Measurements from ENCODE around the gene NPLOC4.

Gene NPLOC4

GRCh38 chr17:81673561-81674258 is 36.8 kb upstream of the NPLOC4 start:
- TF ChIP-seq POLR2A (IDR thresholded peaks at IDR 0.05; ENCODE audit: low read depth, low read length) (no peak), POLR2AphosphoS5 (IDR thresholded peaks at IDR 0.05; ENCODE audit: low read depth, low read length) (no peak), TAF1 (IDR thresholded peaks at IDR 0.05; ENCODE audit: borderline replicate concordance, low read depth, low read length) (no peak)
- no peak for DNase-seq (ENCODE audit: insufficient read length)
- FAIRE-seq: no peak

GRCh38 chr17:81672954-81673353 is 36.0 kb upstream of the NPLOC4 start:
- TF ChIP-seq TAF1 (IDR thresholded peaks at IDR 0.05; ENCODE audit: borderline replicate concordance, low read depth, low read length) (no peak), POLR2AphosphoS5 (IDR thresholded peaks at IDR 0.05; ENCODE audit: low read depth, low read length) (no peak), POLR2A (IDR thresholded peaks at IDR 0.05; ENCODE audit: low read depth, low read length) (no peak)
- FAIRE-seq (no peak), DNase-seq (ENCODE audit: insufficient read length) (no peak)

DNA sequence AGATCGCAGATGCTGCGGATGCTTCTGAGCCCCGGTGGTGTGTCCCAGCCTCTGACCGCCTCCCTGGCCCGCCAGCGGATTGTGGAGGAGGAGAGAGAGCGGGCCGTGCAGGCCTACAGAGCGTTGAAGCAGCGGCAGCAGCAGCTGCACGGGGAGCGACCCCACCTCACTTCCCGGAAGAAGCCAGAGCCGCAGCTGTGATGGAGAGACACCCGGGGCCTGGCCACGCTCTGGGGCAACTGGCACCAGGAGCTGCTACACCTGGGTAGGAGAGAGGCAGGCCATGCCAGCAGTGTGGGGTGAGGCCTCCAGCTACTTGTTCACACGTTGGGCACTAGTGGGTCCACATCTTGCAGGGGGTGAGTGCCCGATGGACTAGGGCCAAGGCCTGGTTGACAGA is 35.6 kb upstream of the NPLOC4 start:
- no peak for FAIRE-seq
- TF ChIP-seq POLR2AphosphoS5 (IDR thresholded peaks at IDR 0.05; ENCODE audit: low read depth, low read length): no peak
- no peak for TF ChIP-seq POLR2A (IDR thresholded peaks at IDR 0.05; ENCODE audit: low read depth, low read length)
- TF ChIP-seq TAF1 (IDR thresholded peaks at IDR 0.05; ENCODE audit: borderline replicate concordance, low read depth, low read length): no peak
- no peak for DNase-seq (ENCODE audit: insufficient read length)

- TF ChIP-seq POLR2AphosphoS5 (IDR thresholded peaks at IDR 0.05; ENCODE audit: low read depth, low read length): no peak
- no peak for TF ChIP-seq POLR2A (IDR thresholded peaks at IDR 0.05; ENCODE audit: low read depth, low read length)
- TF ChIP-seq TAF1 (IDR thresholded peaks at IDR 0.05; ENCODE audit: borderline replicate concordance, low read depth, low read length): no peak
- FAIRE-seq (no peak), DNase-seq (ENCODE audit: insufficient read length) (no peak)
These were observed 30.8 kb upstream of the NPLOC4 start for GRCh38 chr17:81667754-81668153.

- FAIRE-seq (peak; percentile 94), DNase-seq (ENCODE audit: insufficient read length) (peak; percentile 99)
- TF ChIP-seq POLR2A (IDR thresholded peaks at IDR 0.05; ENCODE audit: low read depth, low read length) (peak; percentile 98), TAF1 (IDR thresholded peaks at IDR 0.05; ENCODE audit: borderline replicate concordance, low read depth, low read length) (peak; percentile 94), POLR2AphosphoS5 (IDR thresholded peaks at IDR 0.05; ENCODE audit: low read depth, low read length) (peak; percentile 97)
These were observed 29.7 kb upstream of the NPLOC4 start, which contains the start of the genes CCDC137 and OXLD1 for GRCh38 chr17:81666342-81667191. Gene CCDC137 (plus strand): TSS chr17:81666737. CDS start chr17:81666767, 30 bp downstream. Gene OXLD1 (minus strand): TSS chr17:81666605. CDS start chr17:81666577, 28 bp downstream.

DNA sequence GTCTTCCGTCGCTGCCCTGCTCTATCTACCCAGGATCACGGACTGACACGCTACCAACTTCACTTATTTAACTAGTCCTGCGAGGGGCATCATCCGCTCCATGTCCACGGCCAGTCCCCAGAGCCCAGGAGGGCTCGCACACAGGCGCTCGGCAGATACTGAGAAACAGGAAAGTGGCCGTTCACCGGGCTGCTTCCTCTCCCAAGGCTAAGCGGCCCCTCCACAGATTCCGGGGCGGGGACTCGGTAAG is 29.1 kb upstream of the NPLOC4 start:
- DNase-seq (ENCODE audit: insufficient read length): no peak
- no peak for FAIRE-seq
- TF ChIP-seq POLR2A (IDR thresholded peaks at IDR 0.05; ENCODE audit: low read depth, low read length) (no peak), POLR2AphosphoS5 (IDR thresholded peaks at IDR 0.05; ENCODE audit: low read depth, low read length) (no peak), TAF1 (IDR thresholded peaks at IDR 0.05; ENCODE audit: borderline replicate concordance, low read depth, low read length) (no peak)

DNA sequence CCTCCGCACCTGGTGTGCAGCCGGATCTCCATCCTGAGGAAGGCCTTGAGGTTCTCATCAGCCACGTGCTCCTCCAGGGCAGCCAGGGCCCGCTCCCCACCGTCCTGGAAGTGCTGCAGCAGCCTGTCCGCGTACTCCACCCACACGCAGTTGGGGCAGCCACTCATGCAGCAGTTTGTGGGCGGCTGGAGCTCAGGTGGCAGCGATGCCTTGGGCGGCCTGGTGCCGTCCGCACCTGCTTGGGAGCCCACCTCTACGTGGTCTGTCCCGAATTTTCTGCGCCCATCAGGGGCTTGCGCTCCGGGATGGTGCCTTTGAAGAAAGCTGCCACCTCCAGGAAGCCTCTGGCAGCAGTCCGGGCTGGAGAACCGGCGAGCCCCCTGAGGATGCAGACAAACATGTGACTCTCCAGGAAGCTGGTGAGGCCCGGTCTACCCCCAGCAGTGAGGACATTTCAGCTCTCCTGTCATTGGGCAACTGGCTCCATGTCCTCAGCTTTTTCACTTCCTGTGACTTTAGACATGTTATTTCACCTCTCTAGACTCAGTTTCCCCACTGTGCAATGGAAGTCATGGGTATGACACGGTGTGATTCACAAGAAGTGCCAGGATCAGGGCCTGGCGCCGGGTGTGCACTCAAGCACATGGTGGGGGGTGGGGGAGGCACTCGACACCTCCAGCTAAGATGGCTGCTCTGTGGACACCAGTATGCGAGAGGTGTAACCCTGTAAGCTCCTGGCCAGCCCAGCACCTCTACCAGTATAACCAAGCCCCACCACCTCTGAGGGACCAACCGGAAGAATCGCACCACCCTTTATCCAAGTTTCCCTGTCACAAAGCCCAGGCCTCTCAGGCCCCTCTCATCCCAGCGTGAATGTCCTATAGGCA is 28.5 kb upstream of the NPLOC4 start:
- FAIRE-seq (peak; percentile 57), DNase-seq (ENCODE audit: insufficient read length) (peak; percentile 65)
- TF ChIP-seq POLR2AphosphoS5 (IDR thresholded peaks at IDR 0.05; ENCODE audit: low read depth, low read length): no peak; the same call in 1 of the 2 replicates
- peak; percentile 53 for TF ChIP-seq POLR2A (IDR thresholded peaks at IDR 0.05; ENCODE audit: low read depth, low read length)

GRCh38 chr17:81664051-81664470 is 27.1 kb upstream of the NPLOC4 start:
- no peak for TF ChIP-seq POLR2A (IDR thresholded peaks at IDR 0.05; ENCODE audit: low read depth, low read length)
- no peak for TF ChIP-seq TAF1 (IDR thresholded peaks at IDR 0.05; ENCODE audit: borderline replicate concordance, low read depth, low read length)
- TF ChIP-seq POLR2AphosphoS5 (IDR thresholded peaks at IDR 0.05; ENCODE audit: low read depth, low read length): 0 out of 2 replicates have a peak, but pooled peaks have one; percentile 15
- DNase-seq (ENCODE audit: insufficient read length) (no peak), FAIRE-seq (no peak)

- DNase-seq (ENCODE audit: insufficient read length) (no peak), FAIRE-seq (no peak)
- TF ChIP-seq POLR2AphosphoS5 (IDR thresholded peaks at IDR 0.05; ENCODE audit: low read depth, low read length): no peak
- TF ChIP-seq TAF1 (IDR thresholded peaks at IDR 0.05; ENCODE audit: borderline replicate concordance, low read depth, low read length): no peak
- TF ChIP-seq POLR2A (IDR thresholded peaks at IDR 0.05; ENCODE audit: low read depth, low read length): no peak
These were observed 25.1 kb upstream of the NPLOC4 start for GRCh38 chr17:81662002-81662401.

GRCh38 chr17:81660441-81660840 is 23.5 kb upstream of the NPLOC4 start:
- FAIRE-seq (no peak), DNase-seq (ENCODE audit: insufficient read length) (no peak)
- TF ChIP-seq POLR2A (IDR thresholded peaks at IDR 0.05; ENCODE audit: low read depth, low read length): no peak
- TF ChIP-seq POLR2AphosphoS5 (IDR thresholded peaks at IDR 0.05; ENCODE audit: low read depth, low read length): no peak
- no peak for TF ChIP-seq TAF1 (IDR thresholded peaks at IDR 0.05; ENCODE audit: borderline replicate concordance, low read depth, low read length)

DNA sequence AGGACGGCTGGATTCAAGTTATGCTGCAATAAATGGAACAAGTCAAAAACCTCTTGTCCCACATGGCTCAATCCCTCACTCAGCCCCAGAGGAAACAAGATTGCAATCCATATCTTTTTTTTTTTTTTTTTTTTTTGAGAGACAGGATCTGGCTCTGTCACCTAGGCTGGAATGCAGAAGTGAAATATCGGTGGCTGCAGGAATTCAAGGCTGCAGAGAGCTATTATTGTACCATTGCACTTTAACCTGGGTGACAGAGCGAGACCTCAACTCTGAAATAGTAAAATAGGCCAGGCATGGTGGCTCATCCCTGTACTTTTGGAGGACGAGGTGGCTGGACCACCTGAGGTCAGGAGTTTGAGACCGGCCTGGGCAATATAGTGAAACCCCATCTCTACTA is 22.1 kb upstream of the NPLOC4 start:
- DNase-seq (ENCODE audit: insufficient read length) (no peak), FAIRE-seq (no peak)
- TF ChIP-seq TAF1 (IDR thresholded peaks at IDR 0.05; ENCODE audit: borderline replicate concordance, low read depth, low read length) (no peak), POLR2A (IDR thresholded peaks at IDR 0.05; ENCODE audit: low read depth, low read length) (no peak), POLR2AphosphoS5 (IDR thresholded peaks at IDR 0.05; ENCODE audit: low read depth, low read length) (no peak)
